ENCODE data around the gene ERVH48-1.

DNA sequence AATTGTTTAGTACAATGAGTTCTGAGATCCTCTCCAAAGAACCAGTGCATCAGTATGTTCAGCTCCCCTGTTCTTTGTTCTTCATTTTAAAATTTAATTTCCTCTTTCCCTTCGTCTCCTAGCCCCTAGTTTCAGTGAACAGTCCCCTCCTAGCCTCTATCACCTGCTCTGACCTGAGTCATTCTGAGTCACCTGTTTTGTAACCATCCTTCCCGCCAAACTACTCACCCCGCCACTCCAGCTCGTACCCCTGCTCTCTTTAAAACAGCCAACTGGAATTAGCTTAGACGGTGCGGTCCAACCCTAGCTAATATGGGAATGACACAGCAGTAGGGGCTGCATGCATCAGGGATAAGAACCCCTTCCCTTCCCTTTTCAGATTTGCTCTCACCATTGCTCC, 16.8 kb upstream of the ERVH48-1 start:
- TF ChIP-seq, protein P1, sequence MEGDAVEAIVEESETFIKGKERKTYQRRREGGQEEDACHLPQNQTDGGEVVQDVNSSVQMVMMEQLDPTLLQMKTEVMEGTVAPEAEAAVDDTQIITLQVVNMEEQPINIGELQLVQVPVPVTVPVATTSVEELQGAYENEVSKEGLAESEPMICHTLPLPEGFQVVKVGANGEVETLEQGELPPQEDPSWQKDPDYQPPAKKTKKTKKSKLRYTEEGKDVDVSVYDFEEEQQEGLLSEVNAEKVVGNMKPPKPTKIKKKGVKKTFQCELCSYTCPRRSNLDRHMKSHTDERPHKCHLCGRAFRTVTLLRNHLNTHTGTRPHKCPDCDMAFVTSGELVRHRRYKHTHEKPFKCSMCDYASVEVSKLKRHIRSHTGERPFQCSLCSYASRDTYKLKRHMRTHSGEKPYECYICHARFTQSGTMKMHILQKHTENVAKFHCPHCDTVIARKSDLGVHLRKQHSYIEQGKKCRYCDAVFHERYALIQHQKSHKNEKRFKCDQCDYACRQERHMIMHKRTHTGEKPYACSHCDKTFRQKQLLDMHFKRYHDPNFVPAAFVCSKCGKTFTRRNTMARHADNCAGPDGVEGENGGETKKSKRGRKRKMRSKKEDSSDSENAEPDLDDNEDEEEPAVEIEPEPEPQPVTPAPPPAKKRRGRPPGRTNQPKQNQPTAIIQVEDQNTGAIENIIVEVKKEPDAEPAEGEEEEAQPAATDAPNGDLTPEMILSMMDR (IDR thresholded peaks at IDR 0.05): no peak
- TF ChIP-seq EP300 (IDR thresholded peaks at IDR 0.05) (no peak), POLR2A (IDR thresholded peaks at IDR 0.05; ENCODE audit: low read depth) (no peak)
